Spleen (tissue), 7 donors: ENCODE results near the gene RCAN3.

Experiments
- CTCF ChIP-seq, 11 experiments: fragments of 200-600 bp in 7 of 11; fragments of 450-650 bp in 4 of 11; sonication (generic) in 4 of 11; IDR thresholded peaks in 8 of 11; conservative IDR thresholded peaks in 3 of 11; 1 replicate in 7 of 11; 2 replicates in 4 of 11; pipeline versions ENCODE4 v1.4.0 to v1.8.0; 2016 to 2021; ENCODE audit warnings: antibody characterized with exemption in 11 of 11, inconsistent platforms in 4 of 11, mild to moderate bottlenecking in 1 of 11
- POLR2AphosphoS5 ChIP-seq, 3 donors: sonication (generic); formaldehyde crosslinking; IDR thresholded peaks; one replicate each; pipeline ENCODE4 v1.5.1; 2017; ENCODE audit warnings: antibody characterized with exemption in 3 of 3
- donor health status: DM: no; HTN: no; CAD: no; lungs with moderate emphysema.
- donor health status: DM: no; HTN: no; CAD: no.
- donor health status: DM: no; HTN: no; CAD: no.

- no peak for TF ChIP-seq POLR2AphosphoS5 (IDR thresholded peaks at IDR 0.05)
- no peak for TF ChIP-seq CTCF (IDR thresholded peaks at IDR 0.05 in 8 of 11, conservative IDR thresholded peaks at IDR 0.05 in 3 of 11)
Observed at GRCh38 chr1:24483441-24483840, 19.2 kb upstream of the RCAN3 start.
